ENCODE data around the gene VSIG4.

DNA sequence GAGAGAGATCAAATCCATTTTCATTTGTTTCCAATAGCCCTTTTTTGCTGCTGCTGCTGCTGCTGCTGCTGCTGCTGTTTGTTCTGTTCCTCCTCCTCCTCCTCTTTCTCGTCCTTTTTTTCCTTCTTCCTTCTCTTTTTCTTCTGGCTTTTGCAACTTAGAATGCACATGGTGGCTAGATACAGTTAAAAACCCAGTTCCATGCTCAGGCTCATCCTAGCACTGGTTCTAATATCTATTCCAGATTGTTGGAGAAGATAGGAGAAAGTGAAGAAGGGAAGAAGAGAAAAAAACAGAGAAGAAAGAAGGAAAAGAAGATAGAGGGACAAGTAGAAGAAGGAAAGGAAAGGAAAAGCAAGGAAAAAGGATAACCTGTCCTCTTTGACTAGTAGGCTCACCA lies 39.7 kb downstream of the VSIG4 start:
- TF ChIP-seq, protein P1, sequence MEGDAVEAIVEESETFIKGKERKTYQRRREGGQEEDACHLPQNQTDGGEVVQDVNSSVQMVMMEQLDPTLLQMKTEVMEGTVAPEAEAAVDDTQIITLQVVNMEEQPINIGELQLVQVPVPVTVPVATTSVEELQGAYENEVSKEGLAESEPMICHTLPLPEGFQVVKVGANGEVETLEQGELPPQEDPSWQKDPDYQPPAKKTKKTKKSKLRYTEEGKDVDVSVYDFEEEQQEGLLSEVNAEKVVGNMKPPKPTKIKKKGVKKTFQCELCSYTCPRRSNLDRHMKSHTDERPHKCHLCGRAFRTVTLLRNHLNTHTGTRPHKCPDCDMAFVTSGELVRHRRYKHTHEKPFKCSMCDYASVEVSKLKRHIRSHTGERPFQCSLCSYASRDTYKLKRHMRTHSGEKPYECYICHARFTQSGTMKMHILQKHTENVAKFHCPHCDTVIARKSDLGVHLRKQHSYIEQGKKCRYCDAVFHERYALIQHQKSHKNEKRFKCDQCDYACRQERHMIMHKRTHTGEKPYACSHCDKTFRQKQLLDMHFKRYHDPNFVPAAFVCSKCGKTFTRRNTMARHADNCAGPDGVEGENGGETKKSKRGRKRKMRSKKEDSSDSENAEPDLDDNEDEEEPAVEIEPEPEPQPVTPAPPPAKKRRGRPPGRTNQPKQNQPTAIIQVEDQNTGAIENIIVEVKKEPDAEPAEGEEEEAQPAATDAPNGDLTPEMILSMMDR (IDR thresholded peaks at IDR 0.05): no peak
- no peak for TF ChIP-seq POLR2A (IDR thresholded peaks at IDR 0.05)
